Hepatocyte (in vitro differentiated cells): Measurements from ENCODE around the gene EFNB3. TPM values are rescaled to one million over a fixed set of nuclear protein-coding genes. Genes with fewer than 3 reads are reported as not detected.

Source experiments
- DNase-seq: peaks from one replicate; pipeline ENCODE4 v3.0.0-alpha.2; 2016; ENCODE audit warnings: low spot score
- H2AFZ ChIP-seq: fragments of 200-600 bp; sonication (generic); 2 replicates; pipeline ENCODE4 v1.6.0; 2016; ENCODE audit warnings: antibody characterized with exemption, mild to moderate bottlenecking
- H3K27ac ChIP-seq: fragments of 200-600 bp; sonication (generic); 2 replicates; pipeline ENCODE4 v1.5.1; 2016; ENCODE audit warnings: mild to moderate bottlenecking
- H3K27me3 ChIP-seq: fragments of 200-600 bp; sonication (generic); 2 replicates; pipeline ENCODE4 v1.6.1; 2016
- H3K36me3 ChIP-seq: fragments of 200-600 bp; sonication (generic); replicated peaks from 2 replicates; pipeline ENCODE4 v1.5.1; 2016; ENCODE audit warnings: low read depth; ENCODE audit not compliant: insufficient read depth
- H3K4me1 ChIP-seq: fragments of 200-600 bp; sonication (generic); 2 replicates; pipeline ENCODE4 v1.5.1; 2016; ENCODE audit warnings: mild to moderate bottlenecking, moderate library complexity; ENCODE audit not compliant: insufficient read depth
- H3K4me2 ChIP-seq: fragments of 200-600 bp; sonication (generic); 2 replicates; pipeline ENCODE4 v1.6.0; 2016
- H3K4me3 ChIP-seq: fragments of 200-600 bp; sonication (generic); 2 replicates; pipeline ENCODE4 v1.5.1; 2016; ENCODE audit warnings: mild to moderate bottlenecking
- H3K79me2 ChIP-seq: fragments of 200-600 bp; sonication (generic); 2 replicates; pipeline ENCODE4 v1.6.0; 2017; ENCODE audit warnings: mild to moderate bottlenecking
- H3K9me2 ChIP-seq: fragments of 200-600 bp; sonication (generic); replicated peaks from 2 replicates; pipeline ENCODE4 v1.6.0; 2017; ENCODE audit warnings: mild to moderate bottlenecking; ENCODE audit not compliant: insufficient read depth
- H3K9me3 ChIP-seq: fragments of 200-600 bp; sonication (generic); 2 replicates; pipeline ENCODE4 v1.5.1; 2016; ENCODE audit warnings: low read depth, mild to moderate bottlenecking
- H4K20me1 ChIP-seq: fragments of 200-600 bp; sonication (generic); 2 replicates; pipeline ENCODE4 v1.6.0; 2016; ENCODE audit warnings: mild to moderate bottlenecking; ENCODE audit not compliant: insufficient read depth, poor library complexity, severe bottlenecking
- CTCF ChIP-seq: fragments of 200-600 bp; sonication (generic); IDR thresholded peaks from 2 replicates; pipeline ENCODE4 v1.5.1; 2016; ENCODE audit warnings: antibody characterized with exemption, mild to moderate bottlenecking; ENCODE audit not compliant: poor library complexity
- EZH2 ChIP-seq: fragments of 200-600 bp; sonication (generic); IDR thresholded peaks from 2 replicates; pipeline ENCODE4 v1.6.1; 2016; ENCODE audit warnings: antibody characterized with exemption, mild to moderate bottlenecking, borderline replicate concordance
- EZH2phosphoT487 ChIP-seq: fragments of 200-600 bp; sonication (generic); IDR thresholded peaks from one replicate; pipeline ENCODE4 v1.6.1; 2018; ENCODE audit warnings: antibody characterized with exemption, mild to moderate bottlenecking, low read depth, moderate library complexity; ENCODE audit not compliant: unreplicated experiment, severe bottlenecking
- WGBS: methylation state at CpG from one replicate; pipeline ENCODE4 v1.1.6; 2016; ENCODE audit warnings: low lambda C conversion rate; ENCODE audit errors: missing lambda C conversion rate; 5-methylcytosine and 5-hydroxymethylcytosine counted together
- polyA plus RNA-seq: library from polyadenylated mRNA; unstranded; fragments of >200 nt; fragmentation: Nextera tagmentation; extraction: Ambion mirVana; gene quantifications from 2 replicates; pipeline ENCODE4 v1.2.1, GENCODE V29; 2016
- total RNA-seq: library from RNA; depleted of rRNA; stranded (reverse); fragments of >200 nt; gene quantifications from 2 replicates; pipeline ENCODE4 v1.2.3, GENCODE V29; 2014

EFNB3 gene
- total and polyA plus RNA-seq, 2 experiments from 2014 or later = 8.6 to 10.6 TPM

DNA sequence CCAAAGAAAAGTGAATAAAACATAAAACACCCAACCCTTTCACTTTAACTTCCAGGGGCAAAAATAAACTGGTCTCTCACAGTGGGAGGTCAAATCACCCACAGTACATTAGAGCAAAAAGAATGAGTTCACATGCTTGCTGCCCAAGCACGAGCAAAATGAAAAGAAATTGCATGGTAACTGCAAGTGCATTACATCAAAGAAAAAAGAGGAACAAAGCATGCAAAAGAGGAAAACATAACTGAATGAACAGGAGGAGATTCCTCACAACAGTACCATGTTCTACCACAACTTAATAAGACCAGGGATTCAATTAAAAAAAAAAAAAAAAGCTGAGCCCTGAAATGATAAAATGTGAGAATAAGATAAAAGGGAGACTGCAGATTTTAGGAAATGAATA lies 24.8 kb downstream of the EFNB3 start:
- no peak overlapping the region for H3K4me3 ChIP-seq
- no peaks in the 10 kb centered on the region for H3K27me3 ChIP-seq
- no peak for DNase-seq
- no peaks in the 10 kb centered on the region for H3K36me3 ChIP-seq
- H2AFZ ChIP-seq = no peak overlapping the region
- no peaks in the 10 kb centered on the region for H3K9me2 ChIP-seq
- no peaks in the 10 kb centered on the region for H3K79me2 ChIP-seq
- H3K4me1 ChIP-seq = no peaks in the 10 kb centered on the region
- 67% methylated on average over 1 of the region's 1 CpG for WGBS
- no peaks in the 10 kb centered on the region for H4K20me1 ChIP-seq
- H3K27ac ChIP-seq = no peak overlapping the region
- H3K9me3 ChIP-seq = no peaks in the 10 kb centered on the region
- TF ChIP-seq EZH2phosphoT487 (no peak), EZH2 (no peak), CTCF (no peak)
- H3K4me2 ChIP-seq = no peak overlapping the region

- Histone ChIP-seq H3K79me2 (no peaks in the 10 kb centered on the region), H3K9me2 (no peaks in the 10 kb centered on the region), H3K9me3 (no peaks in the 10 kb centered on the region), H4K20me1 (no peaks in the 10 kb centered on the region), H3K4me1 (no peaks in the 10 kb centered on the region), H3K4me2 (no peak overlapping the region), H3K4me3 (no peak overlapping the region), H3K36me3 (no peaks in the 10 kb centered on the region), H3K27ac (no peak overlapping the region), H3K27me3 (no peaks in the 10 kb centered on the region), H2AFZ (no peak overlapping the region)
- 87% methylated on average over 14 of the region's 14 CpGs for WGBS
- no peak for TF ChIP-seq CTCF
- TF ChIP-seq EZH2 = no peak
- DNase-seq = no peak
These were observed 28.1 kb downstream of the EFNB3 start for GRCh38 chr17:7732981-7733539.

DNA sequence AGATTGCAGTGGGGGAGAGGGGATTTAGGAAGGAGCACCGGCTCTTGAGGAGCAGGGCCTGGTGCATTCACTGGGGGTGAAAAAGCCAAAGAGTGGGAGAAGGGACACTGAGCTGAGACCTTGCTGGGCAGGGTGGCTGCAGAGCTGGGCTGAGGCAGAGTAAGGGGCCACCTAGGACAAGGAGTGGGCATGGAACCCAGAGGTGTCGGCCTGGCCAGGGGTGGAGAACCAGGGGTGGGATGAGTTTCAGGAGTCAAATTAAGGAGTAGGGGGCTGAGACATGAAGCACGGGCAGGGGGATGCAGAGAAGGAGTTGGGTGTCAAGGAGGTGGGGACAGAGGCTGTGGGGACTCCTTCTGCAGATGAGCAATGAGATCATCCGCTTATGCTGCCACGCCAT lies 32.6 kb downstream of the EFNB3 start:
- H3K79me2 ChIP-seq = no peaks in the 10 kb centered on the region
- TF ChIP-seq CTCF (no peak), EZH2 (no peak), EZH2phosphoT487 (no peak)
- DNase-seq = no peak
- no peaks in the 10 kb centered on the region for H3K4me1 ChIP-seq
- H3K36me3 ChIP-seq = no peaks in the 10 kb centered on the region
- H3K27ac ChIP-seq = no peak overlapping the region
- no peaks in the 10 kb centered on the region for H3K9me2 ChIP-seq
- H4K20me1 ChIP-seq = no peaks in the 10 kb centered on the region
- H3K4me3 ChIP-seq = no peak overlapping the region
- peaks cover 3% of the 10 kb centered on the region for H3K27me3 ChIP-seq
- H3K9me3 ChIP-seq = no peaks in the 10 kb centered on the region
- 95% methylated on average over 5 of the region's 5 CpGs for WGBS
- H2AFZ ChIP-seq = no peak overlapping the region
- no peak overlapping the region for H3K4me2 ChIP-seq

DNA sequence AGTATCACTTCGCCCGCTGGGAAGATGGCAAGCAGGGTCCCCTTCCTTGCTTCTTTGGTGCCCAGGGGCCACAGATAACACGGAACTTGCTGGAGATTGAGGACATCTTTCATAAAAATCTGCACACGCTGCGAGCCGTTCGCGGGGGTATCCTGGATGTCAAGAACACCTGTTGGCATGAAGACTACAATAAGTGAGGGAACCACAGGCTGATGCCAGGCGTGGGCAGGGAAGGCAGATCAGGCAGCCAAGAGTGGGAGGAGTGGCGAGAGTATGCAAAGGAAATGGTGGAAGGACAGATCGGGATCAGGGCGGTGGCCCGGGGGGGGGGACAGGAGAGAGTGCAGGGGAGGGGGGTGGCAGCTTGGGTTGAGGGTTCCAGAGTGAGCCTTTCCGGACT lies 34.7 kb downstream of the EFNB3 start:
- H3K4me2 ChIP-seq = no peak overlapping the region
- peaks cover 3% of the 10 kb centered on the region for H3K27me3 ChIP-seq
- no peak for DNase-seq
- H3K27ac ChIP-seq = no peak overlapping the region
- H3K9me3 ChIP-seq = no peaks in the 10 kb centered on the region
- no peak overlapping the region for H2AFZ ChIP-seq
- WGBS = 88% methylated on average over 13 of the region's 14 CpGs
- no peaks in the 10 kb centered on the region for H3K4me1 ChIP-seq
- H3K4me3 ChIP-seq = no peak overlapping the region
- TF ChIP-seq EZH2phosphoT487 (no peak), EZH2 (no peak), CTCF (no peak)
- no peaks in the 10 kb centered on the region for H3K9me2 ChIP-seq
- H4K20me1 ChIP-seq = no peaks in the 10 kb centered on the region
- no peaks in the 10 kb centered on the region for H3K79me2 ChIP-seq
- H3K36me3 ChIP-seq = no peaks in the 10 kb centered on the region
